ENCODE data around the gene DTYMK. TPM values are rescaled to one million over a fixed set of nuclear protein-coding genes. Genes with fewer than 3 reads are reported as not detected.
A peak's percentile ranks its signal among the peaks of the same experiment; 100 is the strongest.

Gene DTYMK
- polyA plus RNA-seq, 1 of the 3 experiments (the other 2 are of a cell fraction), result 51.1 TPM

DNA sequence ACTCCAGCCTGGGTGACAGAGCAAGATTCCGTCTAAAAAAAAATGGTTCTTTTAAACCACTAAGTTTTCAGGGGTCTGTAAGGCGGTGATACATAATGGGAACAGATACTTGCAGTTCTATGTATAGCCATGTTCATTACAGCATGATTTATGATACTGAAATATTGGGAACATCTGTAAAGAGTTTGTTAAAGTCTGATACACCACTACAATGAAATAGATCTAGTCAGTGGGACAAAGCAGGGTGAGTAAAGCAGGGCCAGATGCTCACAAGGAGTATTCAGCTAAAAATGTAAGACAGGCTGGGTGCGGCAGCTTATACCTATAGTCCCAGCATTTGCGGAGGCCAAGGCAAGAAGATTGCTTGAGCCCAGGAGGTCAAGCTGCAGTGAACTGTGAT lies 9.0 kb upstream of the DTYMK start:
- ChIA-PET POLR2A (no interaction called here), CTCF (interaction anchor here (1.2 kb wide), 1 partner anchor 26 kb away, joined by 3 read pairs; no protein-coding TSS in a partner anchor)
- TF ChIP-seq TCF12 (IDR thresholded peaks at IDR 0.05), result no peak
- no peak for TF ChIP-seq YY1 (IDR thresholded peaks at IDR 0.05; ENCODE audit: low read depth)
- no peak for TF ChIP-seq ELF1 (IDR thresholded peaks at IDR 0.05)
- TF ChIP-seq, protein P1, sequence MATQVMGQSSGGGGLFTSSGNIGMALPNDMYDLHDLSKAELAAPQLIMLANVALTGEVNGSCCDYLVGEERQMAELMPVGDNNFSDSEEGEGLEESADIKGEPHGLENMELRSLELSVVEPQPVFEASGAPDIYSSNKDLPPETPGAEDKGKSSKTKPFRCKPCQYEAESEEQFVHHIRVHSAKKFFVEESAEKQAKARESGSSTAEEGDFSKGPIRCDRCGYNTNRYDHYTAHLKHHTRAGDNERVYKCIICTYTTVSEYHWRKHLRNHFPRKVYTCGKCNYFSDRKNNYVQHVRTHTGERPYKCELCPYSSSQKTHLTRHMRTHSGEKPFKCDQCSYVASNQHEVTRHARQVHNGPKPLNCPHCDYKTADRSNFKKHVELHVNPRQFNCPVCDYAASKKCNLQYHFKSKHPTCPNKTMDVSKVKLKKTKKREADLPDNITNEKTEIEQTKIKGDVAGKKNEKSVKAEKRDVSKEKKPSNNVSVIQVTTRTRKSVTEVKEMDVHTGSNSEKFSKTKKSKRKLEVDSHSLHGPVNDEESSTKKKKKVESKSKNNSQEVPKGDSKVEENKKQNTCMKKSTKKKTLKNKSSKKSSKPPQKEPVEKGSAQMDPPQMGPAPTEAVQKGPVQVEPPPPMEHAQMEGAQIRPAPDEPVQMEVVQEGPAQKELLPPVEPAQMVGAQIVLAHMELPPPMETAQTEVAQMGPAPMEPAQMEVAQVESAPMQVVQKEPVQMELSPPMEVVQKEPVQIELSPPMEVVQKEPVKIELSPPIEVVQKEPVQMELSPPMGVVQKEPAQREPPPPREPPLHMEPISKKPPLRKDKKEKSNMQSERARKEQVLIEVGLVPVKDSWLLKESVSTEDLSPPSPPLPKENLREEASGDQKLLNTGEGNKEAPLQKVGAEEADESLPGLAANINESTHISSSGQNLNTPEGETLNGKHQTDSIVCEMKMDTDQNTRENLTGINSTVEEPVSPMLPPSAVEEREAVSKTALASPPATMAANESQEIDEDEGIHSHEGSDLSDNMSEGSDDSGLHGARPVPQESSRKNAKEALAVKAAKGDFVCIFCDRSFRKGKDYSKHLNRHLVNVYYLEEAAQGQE (IDR thresholded peaks at IDR 0.05; ENCODE audit: low read depth, low read length), result no peak
- no peak for TF ChIP-seq RFX5 (IDR thresholded peaks at IDR 0.05; ENCODE audit: low read length)
- no peak for TF ChIP-seq RAD21 (IDR thresholded peaks at IDR 0.05; ENCODE audit: low read length)
- TF ChIP-seq, protein P2, sequence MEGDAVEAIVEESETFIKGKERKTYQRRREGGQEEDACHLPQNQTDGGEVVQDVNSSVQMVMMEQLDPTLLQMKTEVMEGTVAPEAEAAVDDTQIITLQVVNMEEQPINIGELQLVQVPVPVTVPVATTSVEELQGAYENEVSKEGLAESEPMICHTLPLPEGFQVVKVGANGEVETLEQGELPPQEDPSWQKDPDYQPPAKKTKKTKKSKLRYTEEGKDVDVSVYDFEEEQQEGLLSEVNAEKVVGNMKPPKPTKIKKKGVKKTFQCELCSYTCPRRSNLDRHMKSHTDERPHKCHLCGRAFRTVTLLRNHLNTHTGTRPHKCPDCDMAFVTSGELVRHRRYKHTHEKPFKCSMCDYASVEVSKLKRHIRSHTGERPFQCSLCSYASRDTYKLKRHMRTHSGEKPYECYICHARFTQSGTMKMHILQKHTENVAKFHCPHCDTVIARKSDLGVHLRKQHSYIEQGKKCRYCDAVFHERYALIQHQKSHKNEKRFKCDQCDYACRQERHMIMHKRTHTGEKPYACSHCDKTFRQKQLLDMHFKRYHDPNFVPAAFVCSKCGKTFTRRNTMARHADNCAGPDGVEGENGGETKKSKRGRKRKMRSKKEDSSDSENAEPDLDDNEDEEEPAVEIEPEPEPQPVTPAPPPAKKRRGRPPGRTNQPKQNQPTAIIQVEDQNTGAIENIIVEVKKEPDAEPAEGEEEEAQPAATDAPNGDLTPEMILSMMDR (IDR thresholded peaks at IDR 0.05), result no peak
- no peak for TF ChIP-seq TEAD4 (IDR thresholded peaks at IDR 0.05; ENCODE audit: borderline replicate concordance, insufficient read depth)
- no peaks in the 10 kb centered on the region for H3K9me2 ChIP-seq
- no peak for DNase-seq
- no peak overlapping the region for H3K4me3 ChIP-seq (ENCODE audit: low read depth in 2 of 2, low read length in 1 of 2)
- H3K27me3 ChIP-seq (ENCODE audit: insufficient read depth), result no peaks in the 10 kb centered on the region
- H3K79me2 ChIP-seq (ENCODE audit: insufficient read depth), result 0 out of 2 replicates have a peak, but pooled peaks cover 4% of the 10 kb centered on the region
- no peak overlapping the region for H2AFZ ChIP-seq (ENCODE audit: low read depth)
- no peak overlapping the region for H3K4me2 ChIP-seq
- no peaks in the 10 kb centered on the region for H4K20me1 ChIP-seq (ENCODE audit: insufficient read depth)
- H3K36me3 ChIP-seq (replicated peaks in 1 of 2; ENCODE audit: control insufficient read depth in 1 of 2, insufficient read depth in 2 of 2, low read length in 1 of 2), result peaks cover 2 to 20% of the 10 kb centered on the region in 2 experiments
- no peak overlapping the region for H3K27ac ChIP-seq (ENCODE audit: low read depth in 2 of 2, low read length in 1 of 2)
- WGBS (ENCODE audit: low lambda C conversion rate), result 87% methylated on average over 4 of the region's 4 CpGs
- no peak overlapping the region for H3K9ac ChIP-seq
- H3K9me3 ChIP-seq, result no peaks in the 10 kb centered on the region
- H3K4me1 ChIP-seq (ENCODE audit: control insufficient read depth in 1 of 2, insufficient read depth in 2 of 2, low read depth in 1 of 2, low read length in 1 of 2), result no peaks in the 10 kb centered on the region; a peak in 1 of 4 replicates
- peaks cover 12% of the 10 kb centered on the region for H3F3A ChIP-seq (replicated peaks; ENCODE audit: insufficient read depth)

DNA sequence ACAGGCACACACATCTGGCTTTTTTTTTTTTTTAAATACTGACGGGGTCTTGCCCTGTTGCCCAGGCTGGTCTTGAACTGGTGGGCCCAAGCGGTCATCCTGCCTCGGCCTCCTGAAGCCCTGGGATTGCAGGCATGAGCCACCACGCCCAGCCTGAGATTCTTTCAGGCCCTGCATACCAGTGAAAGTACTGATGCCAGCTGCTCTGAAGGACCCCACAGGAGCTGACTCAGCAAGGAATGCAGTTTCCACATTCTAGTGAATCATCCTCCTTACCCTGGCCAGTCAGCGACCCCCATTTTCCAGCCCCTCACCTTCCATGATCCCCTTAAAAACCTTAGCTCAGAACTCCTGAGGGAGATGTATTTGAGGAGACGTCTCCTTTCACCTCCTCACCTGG lies 5.8 kb upstream of the DTYMK start:
- peak; percentile 31; the same call in 1 of the 2 replicates for TF ChIP-seq TCF12 (IDR thresholded peaks at IDR 0.05)
- TF ChIP-seq JUND (IDR thresholded peaks at IDR 0.05), result peak; percentile 30; the same call in 1 of the 2 replicates
- TF ChIP-seq FOXM1 (IDR thresholded peaks at IDR 0.05; ENCODE audit: low read depth), result no peak
- TF ChIP-seq FOSL2 (IDR thresholded peaks at IDR 0.05; ENCODE audit: borderline replicate concordance, low read depth), result peak; percentile 70; the same call in 1 of the 2 replicates
- POLR2A ChIA-PET, result interaction anchor here (1.4 kb wide), 1 partner anchor 9 kb away, joined by 5 read pairs; no protein-coding TSS in a partner anchor
- Histone ChIP-seq H3K79me2 (ENCODE audit: insufficient read depth) (peaks cover 23% of the 10 kb centered on the region), H3K27ac (ENCODE audit: low read depth in 2 of 2, low read length in 1 of 2) (peak overlapping the region in 1 of 2 experiments; percentile 24; a peak in 1 of 4 replicates), H2AFZ (ENCODE audit: low read depth) (no peak overlapping the region), H3K27me3 (ENCODE audit: insufficient read depth) (no peaks in the 10 kb centered on the region), H3F3A (replicated peaks; ENCODE audit: insufficient read depth) (peaks cover under 1% of the 10 kb centered on the region), H3K4me1 (ENCODE audit: control insufficient read depth in 1 of 2, insufficient read depth in 2 of 2, low read depth in 1 of 2, low read length in 1 of 2) (peaks cover 0 to 7% of the 10 kb centered on the region in 2 experiments; a peak in 3 of 4 replicates), H3K4me2 (no peak overlapping the region), H3K4me3 (ENCODE audit: low read depth in 2 of 2, low read length in 1 of 2) (no peak overlapping the region), H3K9me2 (no peaks in the 10 kb centered on the region), H4K20me1 (ENCODE audit: insufficient read depth) (no peaks in the 10 kb centered on the region), H3K36me3 (replicated peaks in 1 of 2; ENCODE audit: control insufficient read depth in 1 of 2, insufficient read depth in 2 of 2, low read length in 1 of 2) (peaks cover 11 to 34% of the 10 kb centered on the region in 2 experiments), H3K9ac (no peak overlapping the region), H3K9me3 (no peaks in the 10 kb centered on the region)
- CTCF ChIA-PET, result interaction anchor here (0.6 to 1.4 kb wide), 3 partner anchors 11 to 1730 kb away, joined by 3 to 5 read pairs (median 3); no protein-coding TSS in a partner anchor
- DNase-seq, result no peak
- 87% methylated on average over 6 of the region's 6 CpGs for WGBS (ENCODE audit: low lambda C conversion rate)
